GM19043 (cell line): Measurements from ENCODE around the gene IQCH.
"Not testable (repeated sequence)": the region's sequence is repeated elsewhere in the genome, so short reads cannot be mapped to it uniquely, and the experiment has no call there.

Experiments
- ATAC-seq: cut with Tn5 transposase; IDR thresholded peaks from one replicate; pipeline ENCODE4 v1.9.1; 2021; ENCODE audit warnings: low read depth; ENCODE audit not compliant: unreplicated experiment

The IQCH gene

GRCh38 chr15:67349634-67350033 is 95.0 kb downstream of the IQCH start:
- no peak for ATAC-seq

- ATAC-seq = no peak
Observed at GRCh38 chr15:67350042-67350441, 95.5 kb downstream of the IQCH start.

DNA sequence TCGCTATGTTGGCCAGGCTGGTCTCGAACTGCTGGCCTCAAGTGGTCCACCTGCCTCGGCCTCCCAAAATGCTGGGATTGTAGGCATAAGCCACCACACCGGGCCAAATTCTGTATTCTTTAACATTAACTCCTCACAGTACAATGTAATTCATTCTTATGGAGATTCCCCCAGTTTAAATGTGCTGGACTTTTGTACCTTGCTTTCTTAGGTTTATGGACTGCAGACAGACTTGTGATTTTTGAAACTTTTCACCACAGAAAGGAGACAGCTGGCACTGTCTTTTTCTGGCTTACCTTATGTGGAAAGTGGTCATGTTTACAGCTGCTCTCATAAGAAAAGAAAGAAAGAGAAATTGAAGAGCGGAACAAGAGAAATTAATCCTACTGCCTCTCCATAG is 103.8 kb downstream of the IQCH start:
- no peak for ATAC-seq

- ATAC-seq = no peak
Observed at GRCh38 chr15:67358812-67359211, 104.2 kb downstream of the IQCH start.

- ATAC-seq = no peak
Observed at GRCh38 chr15:67359431-67360079, 105.0 kb downstream of the IQCH start.

- ATAC-seq = no peak
Observed at GRCh38 chr15:67361100-67361499, 106.5 kb downstream of the IQCH start.

GRCh38 chr15:67363712-67364111 is 109.1 kb downstream of the IQCH start:
- ATAC-seq = not testable (repeated sequence)

GRCh38 chr15:67365994-67366393 is 111.4 kb downstream of the IQCH start:
- ATAC-seq = no peak

DNA sequence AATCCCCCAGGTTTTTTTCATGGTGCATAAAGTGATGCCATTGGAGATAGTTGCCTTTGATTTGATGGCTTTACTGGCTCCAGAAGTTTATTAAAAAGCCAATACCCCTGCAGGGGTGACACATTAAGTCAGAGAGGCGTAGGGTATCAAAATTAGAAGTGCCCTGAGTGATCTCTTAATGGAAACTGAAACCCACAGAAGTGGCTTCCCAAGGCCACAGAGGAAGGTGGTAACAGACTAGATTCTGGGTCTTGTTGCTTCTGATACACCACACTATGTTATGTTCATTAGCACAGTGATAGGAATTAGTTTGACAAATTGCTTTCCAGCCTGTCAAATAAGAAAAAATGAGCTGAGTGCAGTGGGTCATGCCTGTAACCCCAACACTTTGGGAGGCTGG is 112.3 kb downstream of the IQCH start:
- ATAC-seq = no peak

DNA sequence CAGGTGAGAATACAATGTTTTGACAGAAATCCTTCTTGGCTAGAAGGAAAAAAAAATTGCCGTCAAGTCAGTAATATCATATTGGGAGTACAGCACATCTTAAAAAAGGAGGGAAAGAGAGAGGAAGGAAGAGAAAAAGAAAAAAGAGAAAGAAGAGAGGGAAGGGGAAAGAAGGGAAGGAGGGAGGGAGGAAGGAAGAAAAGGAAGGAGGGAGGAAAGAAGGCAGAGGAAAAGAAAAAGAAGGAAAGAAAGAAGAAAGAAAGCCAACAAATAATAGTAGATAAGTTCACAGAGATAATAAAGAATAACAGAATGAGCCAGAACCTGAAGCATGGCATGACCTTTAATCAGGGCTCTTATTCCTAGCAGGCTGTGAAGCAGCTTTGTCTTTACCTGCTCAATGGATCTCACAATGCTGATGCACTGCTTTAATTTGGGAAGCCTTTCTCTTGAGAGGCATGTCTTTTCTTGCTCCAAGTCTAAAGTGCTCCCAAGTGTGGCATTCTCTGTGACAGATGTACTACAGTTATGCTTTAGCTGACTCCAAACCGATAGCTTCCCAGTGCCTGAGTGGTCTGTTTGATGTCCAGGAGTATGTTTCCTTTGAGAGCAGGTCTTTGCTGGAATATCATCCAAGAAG is 114.9 kb downstream of the IQCH start:
- no peak for ATAC-seq

GRCh38 chr15:67370206-67370954 is 115.8 kb downstream of the IQCH start:
- no peak for ATAC-seq

GRCh38 chr15:67372543-67372942 is 118.0 kb downstream of the IQCH start:
- ATAC-seq = no peak

- ATAC-seq = no peak
Observed at GRCh38 chr15:67372986-67373675, 118.5 kb downstream of the IQCH start.

- ATAC-seq = no peak
Observed at GRCh38 chr15:67373971-67374370, 119.4 kb downstream of the IQCH start.

- no peak for ATAC-seq
Observed at GRCh38 chr15:67379530-67379929, 124.9 kb downstream of the IQCH start.

- ATAC-seq = no peak
Observed at GRCh38 chr15:67380921-67381320, 126.3 kb downstream of the IQCH start.

DNA sequence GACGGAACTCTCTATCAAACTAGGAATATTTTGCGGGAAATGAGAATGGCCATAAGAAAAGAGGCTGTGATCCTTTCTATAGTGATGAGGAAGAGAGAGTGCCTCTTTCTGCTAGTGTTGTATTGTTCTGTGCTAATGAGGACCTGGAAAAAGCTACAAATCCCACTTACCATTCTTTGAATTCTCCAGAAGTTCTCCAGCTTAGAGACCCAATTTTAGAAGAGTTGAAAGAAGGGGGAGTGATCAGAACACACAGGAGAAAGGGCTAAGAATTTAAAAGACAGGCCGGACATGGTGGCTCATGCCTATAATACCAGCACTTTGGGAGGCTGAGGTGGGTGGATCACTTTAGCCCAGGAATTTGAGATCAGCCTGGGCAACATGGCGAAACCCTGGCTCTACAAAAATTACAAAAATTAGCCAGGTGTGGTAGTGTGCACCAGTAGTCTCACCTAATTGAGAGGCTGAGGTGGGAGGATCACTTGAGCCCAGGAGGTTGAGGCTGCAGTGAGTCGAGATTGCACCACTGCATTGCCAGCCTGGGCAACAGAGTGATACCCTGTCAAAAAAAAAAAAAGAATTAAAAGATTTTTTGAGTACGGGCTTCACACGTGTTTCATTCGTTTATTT is 126.9 kb downstream of the IQCH start:
- no peak for ATAC-seq

DNA sequence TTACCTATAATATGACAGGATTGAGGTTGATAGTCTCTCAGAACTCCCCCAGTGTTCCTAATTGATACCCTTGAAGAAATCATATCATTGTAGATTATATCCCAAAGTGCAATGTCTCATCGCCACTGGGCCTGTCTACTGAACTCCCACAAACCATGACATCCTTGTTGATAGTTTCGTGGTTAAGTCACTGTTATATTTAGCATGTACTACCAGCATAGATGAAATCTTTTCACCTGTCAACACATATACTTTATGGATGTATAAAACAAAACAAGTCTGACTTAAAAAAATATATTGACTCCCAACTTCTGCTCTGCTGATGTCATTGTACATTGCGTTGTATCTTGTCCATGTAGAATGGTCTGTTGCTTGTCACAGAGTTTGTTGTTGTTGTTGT is 128.1 kb downstream of the IQCH start:
- ATAC-seq = no peak

GRCh38 chr15:67383899-67384298 is 129.3 kb downstream of the IQCH start:
- ATAC-seq = no peak

DNA sequence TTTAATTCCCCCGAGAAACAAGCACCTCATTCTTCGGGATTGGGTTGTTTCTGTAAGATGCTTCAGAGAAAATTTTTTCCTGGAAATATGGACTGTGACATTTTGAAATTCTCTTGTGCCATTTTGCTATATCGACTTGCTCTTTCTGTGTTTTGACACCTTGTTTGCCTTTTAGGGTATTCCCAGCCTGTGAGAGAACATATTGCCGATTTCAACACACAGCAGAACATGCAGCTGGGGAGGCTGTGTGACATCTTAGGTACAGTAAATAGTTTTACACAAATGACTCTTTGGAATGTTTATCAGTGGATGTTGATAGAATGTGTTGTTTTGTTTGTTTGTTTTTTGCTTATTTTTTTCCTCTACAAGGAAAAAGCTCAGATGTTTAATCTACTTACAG is 130.2 kb downstream of the IQCH start:
- ATAC-seq = no peak

DNA sequence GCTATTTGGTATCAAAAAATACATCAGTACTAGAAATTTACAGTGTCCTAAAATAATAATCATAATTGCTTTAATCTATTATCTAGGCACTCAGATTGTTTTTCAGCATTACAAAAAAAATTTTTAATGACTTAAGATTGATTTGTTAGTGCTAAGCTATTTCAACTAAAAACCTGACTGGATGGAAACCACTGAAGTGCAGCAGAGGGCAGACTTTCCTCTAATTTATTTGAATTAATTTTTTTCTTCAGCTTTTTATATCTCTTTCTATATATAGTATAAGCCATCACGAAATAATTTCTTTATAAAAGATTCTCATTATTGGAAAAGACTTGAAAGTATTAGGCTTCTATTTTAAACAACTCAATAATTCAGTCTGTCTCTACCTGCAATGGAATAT is 131.4 kb downstream of the IQCH start:
- ATAC-seq = no peak
